Measurements from ENCODE around the gene NELL1.

Gene NELL1

DNA sequence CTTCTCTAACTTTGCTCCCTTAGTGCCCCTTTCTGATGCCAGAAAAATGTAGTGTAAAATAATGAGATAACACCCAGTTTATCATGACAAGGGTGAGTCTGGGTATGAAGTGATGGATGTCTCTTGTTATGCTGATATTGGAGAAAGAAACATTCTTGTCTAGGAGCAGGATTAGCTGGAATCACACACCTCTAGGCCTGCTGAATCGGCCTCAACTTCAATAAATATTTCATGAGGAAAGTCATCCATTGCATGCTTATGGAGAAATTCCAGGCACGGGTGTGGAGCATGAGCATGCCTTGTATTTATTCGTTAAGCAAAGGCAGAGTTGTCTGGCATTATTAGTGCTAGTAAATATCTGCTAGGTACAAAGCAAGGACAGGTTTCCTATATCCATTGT lies 113.4 kb downstream of the NELL1 start:
- Histone ChIP-seq H3K4me1 (ENCODE audit: control insufficient read depth, insufficient read depth, low read length) (no peaks in the 10 kb centered on the region), H3K27me3 (ENCODE audit: control insufficient read depth, insufficient read depth, low read length) (no peaks in the 10 kb centered on the region), H3K9ac (ENCODE audit: low read length) (no peak overlapping the region), H3K9me3 (ENCODE audit: control insufficient read depth, low read length) (no peaks in the 10 kb centered on the region), H3K36me3 (ENCODE audit: control insufficient read depth, insufficient read depth, low read length) (no peaks in the 10 kb centered on the region), H3K4me3 (ENCODE audit: low read length) (no peak overlapping the region)

DNA sequence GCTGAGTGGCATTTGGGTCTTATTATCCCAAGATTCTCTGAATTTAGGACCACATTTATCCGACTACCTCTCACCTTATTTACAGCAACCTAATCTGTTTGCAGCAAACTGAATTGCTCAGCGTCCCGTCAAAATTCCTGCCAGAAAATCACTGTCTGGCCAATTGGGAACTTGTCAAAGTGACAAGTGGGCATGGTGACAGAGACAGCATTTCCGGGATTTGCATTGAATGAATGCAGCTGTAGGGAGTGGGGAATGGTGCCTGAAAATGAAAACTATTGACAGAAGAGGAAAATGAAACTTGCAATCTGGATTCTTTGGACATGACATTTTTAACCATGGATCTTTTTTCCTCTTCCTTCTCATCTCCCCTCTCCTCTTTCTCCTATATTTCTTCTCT lies 113.8 kb downstream of the NELL1 start:
- Histone ChIP-seq H3K4me3 (ENCODE audit: low read length) (no peak overlapping the region), H3K36me3 (ENCODE audit: control insufficient read depth, insufficient read depth, low read length) (no peaks in the 10 kb centered on the region), H3K4me1 (ENCODE audit: control insufficient read depth, insufficient read depth, low read length) (no peaks in the 10 kb centered on the region), H3K9me3 (ENCODE audit: control insufficient read depth, low read length) (no peaks in the 10 kb centered on the region), H3K9ac (ENCODE audit: low read length) (no peak overlapping the region), H3K27me3 (ENCODE audit: control insufficient read depth, insufficient read depth, low read length) (no peaks in the 10 kb centered on the region)

DNA sequence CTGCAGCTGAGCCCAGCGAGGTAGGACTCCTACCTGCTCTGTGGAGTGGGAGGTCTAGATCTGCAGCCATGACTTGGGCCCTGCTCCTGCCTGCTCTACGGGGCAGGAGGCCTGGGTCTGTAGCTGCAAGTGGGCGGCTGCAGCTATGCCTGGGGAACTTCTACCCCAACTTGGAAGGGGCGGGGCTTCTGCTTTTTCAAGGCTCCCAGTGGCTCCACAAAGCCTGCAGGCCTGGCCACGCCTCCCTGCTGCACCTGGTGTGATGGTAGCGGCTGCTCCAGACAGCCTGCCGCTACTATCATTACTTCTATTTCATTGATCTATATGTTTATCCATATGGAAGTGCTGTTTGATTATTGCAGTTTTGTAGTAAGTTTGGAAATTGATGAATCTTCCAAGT lies 121.2 kb downstream of the NELL1 start:
- H3K4me1 ChIP-seq (ENCODE audit: control insufficient read depth, insufficient read depth, low read length), result no peaks in the 10 kb centered on the region
- H3K4me3 ChIP-seq (ENCODE audit: low read length), result no peak overlapping the region
- no peak overlapping the region for H3K9ac ChIP-seq (ENCODE audit: low read length)
- no peaks in the 10 kb centered on the region for H3K9me3 ChIP-seq (ENCODE audit: control insufficient read depth, low read length)
- no peaks in the 10 kb centered on the region for H3K36me3 ChIP-seq (ENCODE audit: control insufficient read depth, insufficient read depth, low read length)
- H3K27me3 ChIP-seq (ENCODE audit: control insufficient read depth, insufficient read depth, low read length), result no peaks in the 10 kb centered on the region

DNA sequence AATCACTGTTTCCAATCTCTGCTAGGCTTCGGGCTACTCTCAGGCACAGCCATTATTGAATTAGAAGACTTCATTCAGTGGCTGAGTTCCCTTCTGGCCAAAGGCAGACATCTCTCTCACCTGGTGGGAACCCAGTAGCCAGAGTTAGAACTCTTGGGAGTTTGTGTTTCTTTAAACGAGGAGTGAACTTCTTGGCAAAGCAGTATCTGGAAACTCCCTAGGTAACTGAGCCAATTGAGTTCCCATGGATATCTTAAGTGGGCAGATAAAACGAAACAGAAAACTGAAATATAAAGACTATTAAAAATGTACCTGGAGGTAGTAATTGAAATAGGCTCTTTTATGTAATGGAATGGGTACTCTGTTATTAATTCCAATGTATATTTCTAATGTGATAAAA lies 125.6 kb downstream of the NELL1 start:
- Histone ChIP-seq H3K9ac (ENCODE audit: low read length) (no peak overlapping the region), H3K9me3 (ENCODE audit: control insufficient read depth, low read length) (no peaks in the 10 kb centered on the region), H3K4me3 (ENCODE audit: low read length) (no peak overlapping the region), H3K27me3 (ENCODE audit: control insufficient read depth, insufficient read depth, low read length) (no peaks in the 10 kb centered on the region), H3K4me1 (ENCODE audit: control insufficient read depth, insufficient read depth, low read length) (no peaks in the 10 kb centered on the region), H3K36me3 (ENCODE audit: control insufficient read depth, insufficient read depth, low read length) (no peaks in the 10 kb centered on the region)

DNA sequence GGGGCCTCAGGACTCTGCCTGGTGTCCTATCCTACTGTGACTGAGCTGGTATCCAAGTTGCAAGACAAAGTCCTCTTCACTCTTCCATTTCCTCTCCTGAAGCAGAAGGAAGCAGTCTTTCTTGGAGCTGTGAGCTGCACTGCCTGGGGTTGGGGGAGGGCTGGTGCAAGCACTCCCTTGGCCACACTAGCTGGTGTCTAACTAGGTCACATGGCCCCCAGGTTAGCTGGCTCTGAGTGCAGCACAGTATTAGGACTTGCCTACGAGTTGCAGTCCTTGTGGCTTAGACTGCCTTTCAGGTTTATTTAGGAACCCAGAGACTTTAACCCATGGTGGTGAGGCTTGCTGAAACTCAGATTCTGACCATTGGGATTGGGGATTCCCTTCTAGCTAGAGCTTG lies 138.9 kb downstream of the NELL1 start:
- Histone ChIP-seq H3K9ac (ENCODE audit: low read length) (no peak overlapping the region), H3K36me3 (ENCODE audit: control insufficient read depth, insufficient read depth, low read length) (no peaks in the 10 kb centered on the region), H3K4me3 (ENCODE audit: low read length) (no peak overlapping the region), H3K9me3 (ENCODE audit: control insufficient read depth, low read length) (no peaks in the 10 kb centered on the region), H3K27me3 (ENCODE audit: control insufficient read depth, insufficient read depth, low read length) (no peaks in the 10 kb centered on the region), H3K4me1 (ENCODE audit: control insufficient read depth, insufficient read depth, low read length) (no peaks in the 10 kb centered on the region)

DNA sequence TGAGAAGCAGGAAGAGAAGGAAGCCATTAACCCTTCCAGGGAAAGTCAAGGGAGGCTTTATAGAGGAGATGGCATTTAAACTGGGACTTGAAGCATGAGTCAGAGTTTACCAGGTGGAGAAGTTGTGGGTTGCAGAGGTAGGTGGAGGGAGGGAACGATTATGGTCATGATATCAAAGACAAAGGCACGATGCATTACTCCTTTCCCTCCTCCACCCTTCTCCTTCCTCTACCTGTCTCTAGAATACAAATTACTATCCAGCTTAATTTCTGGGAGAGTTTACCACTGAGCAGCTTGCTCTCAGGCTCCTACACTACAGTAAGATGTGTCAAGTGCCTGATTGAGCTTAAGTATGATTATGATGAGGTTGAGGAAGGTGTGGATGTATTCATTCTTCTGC lies 151.7 kb downstream of the NELL1 start:
- H3K4me3 ChIP-seq (ENCODE audit: low read length), result no peak overlapping the region
- no peaks in the 10 kb centered on the region for H3K9me3 ChIP-seq (ENCODE audit: control insufficient read depth, low read length)
- no peaks in the 10 kb centered on the region for H3K4me1 ChIP-seq (ENCODE audit: control insufficient read depth, insufficient read depth, low read length)
- no peak overlapping the region for H3K9ac ChIP-seq (ENCODE audit: low read length)
- H3K27me3 ChIP-seq (ENCODE audit: control insufficient read depth, insufficient read depth, low read length), result no peaks in the 10 kb centered on the region
- H3K36me3 ChIP-seq (ENCODE audit: control insufficient read depth, insufficient read depth, low read length), result no peaks in the 10 kb centered on the region

DNA sequence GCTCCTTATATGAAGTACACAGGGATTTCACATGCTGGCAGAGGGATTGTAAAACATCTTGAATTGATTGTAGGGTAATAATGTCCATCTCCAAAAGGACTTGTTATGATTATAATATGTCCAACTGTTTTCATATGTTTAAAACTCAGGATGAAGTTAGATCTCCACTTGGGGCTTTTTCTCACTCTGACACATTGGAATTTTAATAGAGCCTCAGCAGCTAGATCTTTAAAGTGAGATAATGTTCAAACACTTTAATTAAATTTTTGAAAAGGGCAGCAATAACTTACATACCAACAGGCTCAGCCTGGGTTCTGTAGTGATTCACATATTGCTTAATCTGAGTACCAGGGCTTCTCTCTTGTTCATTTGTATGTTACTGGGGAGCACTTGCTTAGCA lies 152.1 kb downstream of the NELL1 start:
- no peaks in the 10 kb centered on the region for H3K27me3 ChIP-seq (ENCODE audit: control insufficient read depth, insufficient read depth, low read length)
- H3K4me1 ChIP-seq (ENCODE audit: control insufficient read depth, insufficient read depth, low read length), result no peaks in the 10 kb centered on the region
- no peak overlapping the region for H3K4me3 ChIP-seq (ENCODE audit: low read length)
- no peak overlapping the region for H3K9ac ChIP-seq (ENCODE audit: low read length)
- H3K9me3 ChIP-seq (ENCODE audit: control insufficient read depth, low read length), result no peaks in the 10 kb centered on the region
- no peaks in the 10 kb centered on the region for H3K36me3 ChIP-seq (ENCODE audit: control insufficient read depth, insufficient read depth, low read length)

DNA sequence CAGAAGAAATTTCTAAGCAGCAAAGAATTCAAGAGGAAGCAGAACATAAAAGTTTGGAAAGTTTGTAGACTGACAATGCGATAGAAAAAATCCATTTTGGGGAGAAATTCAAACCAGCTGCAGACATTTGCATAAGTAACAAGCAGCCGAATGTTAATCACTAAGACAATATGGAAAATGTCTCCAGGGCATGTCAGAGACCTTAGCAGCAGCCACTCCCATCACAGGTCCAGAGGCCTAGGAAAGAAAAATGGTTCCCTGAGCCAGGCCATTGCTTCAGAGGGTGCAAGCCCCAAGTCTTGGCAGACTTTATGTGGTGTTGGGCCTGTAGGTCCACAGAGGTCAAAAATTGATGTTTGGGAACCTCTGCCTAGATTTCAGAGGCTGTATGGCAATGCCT lies 155.4 kb downstream of the NELL1 start:
- no peaks in the 10 kb centered on the region for H3K27me3 ChIP-seq (ENCODE audit: control insufficient read depth, insufficient read depth, low read length)
- no peaks in the 10 kb centered on the region for H3K36me3 ChIP-seq (ENCODE audit: control insufficient read depth, insufficient read depth, low read length)
- H3K4me3 ChIP-seq (ENCODE audit: low read length), result no peak overlapping the region
- no peak overlapping the region for H3K9ac ChIP-seq (ENCODE audit: low read length)
- no peaks in the 10 kb centered on the region for H3K9me3 ChIP-seq (ENCODE audit: control insufficient read depth, low read length)
- no peaks in the 10 kb centered on the region for H3K4me1 ChIP-seq (ENCODE audit: control insufficient read depth, insufficient read depth, low read length)

DNA sequence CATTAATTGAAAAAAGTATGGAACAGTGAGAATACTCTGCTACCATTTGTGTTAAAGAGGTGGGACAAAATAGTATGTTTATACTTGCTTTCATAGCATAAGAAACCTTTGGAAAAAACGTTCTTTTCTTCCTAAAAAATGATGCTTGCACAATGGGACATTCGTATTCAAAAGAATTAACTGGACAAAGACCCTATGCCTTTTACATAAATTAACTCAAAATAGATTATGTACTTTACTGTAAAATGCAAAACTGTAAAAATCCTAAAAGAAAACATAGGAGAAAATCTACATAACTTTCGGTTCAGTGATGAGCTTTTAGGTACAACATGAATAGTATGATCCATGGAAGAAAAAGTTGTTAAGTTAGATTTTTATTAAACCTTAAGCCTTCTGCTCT lies 166.2 kb downstream of the NELL1 start:
- H3K27me3 ChIP-seq (ENCODE audit: control insufficient read depth, insufficient read depth, low read length), result no peaks in the 10 kb centered on the region
- H3K4me3 ChIP-seq (ENCODE audit: low read length), result no peak overlapping the region

DNA sequence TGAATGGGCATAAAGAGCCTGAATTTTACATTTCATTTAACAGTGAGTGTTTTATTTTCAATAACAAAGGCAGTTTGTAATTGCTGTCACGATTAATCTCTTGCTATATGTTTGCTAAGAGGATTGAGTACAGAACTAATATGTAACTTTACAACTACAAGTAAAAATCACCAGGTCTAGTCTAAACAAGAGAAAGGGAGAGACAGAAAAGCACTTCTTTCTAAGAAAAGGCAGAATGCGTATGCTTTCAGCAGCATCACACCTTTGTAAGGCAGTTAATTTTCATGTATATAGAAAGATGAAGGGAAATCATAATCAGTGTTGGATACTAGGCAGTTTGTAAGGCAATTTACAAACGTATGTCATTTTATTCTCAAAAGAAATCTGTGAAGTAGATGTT lies 169.8 kb downstream of the NELL1 start:
- no peaks in the 10 kb centered on the region for H3K36me3 ChIP-seq (ENCODE audit: control insufficient read depth, insufficient read depth, low read length)
- no peaks in the 10 kb centered on the region for H3K9me3 ChIP-seq (ENCODE audit: control insufficient read depth, low read length)
- no peaks in the 10 kb centered on the region for H3K27me3 ChIP-seq (ENCODE audit: control insufficient read depth, insufficient read depth, low read length)

More for the DNA sequence above, 166.2 kb downstream of the NELL1 start:
- no peaks in the 10 kb centered on the region for H3K9me3 ChIP-seq (ENCODE audit: control insufficient read depth, low read length)
- no peaks in the 10 kb centered on the region for H3K4me1 ChIP-seq (ENCODE audit: control insufficient read depth, insufficient read depth, low read length)
- H3K36me3 ChIP-seq (ENCODE audit: control insufficient read depth, insufficient read depth, low read length), result no peaks in the 10 kb centered on the region
- no peak overlapping the region for H3K9ac ChIP-seq (ENCODE audit: low read length)

DNA sequence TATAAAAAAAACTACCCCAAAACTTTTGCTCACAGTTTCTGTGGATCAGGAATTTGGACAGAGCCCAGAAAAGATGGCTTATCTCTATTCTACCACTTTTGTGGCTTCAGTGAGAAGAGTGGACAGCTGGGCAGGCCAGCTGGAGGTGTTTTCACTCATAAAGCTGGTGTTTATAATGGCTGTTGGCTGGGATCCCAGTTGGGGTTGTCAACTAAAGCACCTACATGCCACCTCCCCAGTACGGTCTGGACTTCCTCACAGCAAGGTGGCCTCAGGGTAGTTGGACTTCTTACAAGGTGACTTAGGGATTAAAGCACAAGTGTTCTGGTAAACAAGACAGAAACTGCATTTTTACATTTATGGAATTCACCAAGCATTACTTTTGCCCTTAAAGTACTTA lies 171.0 kb downstream of the NELL1 start:
- no peaks in the 10 kb centered on the region for H3K36me3 ChIP-seq (ENCODE audit: control insufficient read depth, insufficient read depth, low read length)
- no peaks in the 10 kb centered on the region for H3K9me3 ChIP-seq (ENCODE audit: control insufficient read depth, low read length)
- no peak overlapping the region for H3K9ac ChIP-seq (ENCODE audit: low read length)
- no peak overlapping the region for H3K4me3 ChIP-seq (ENCODE audit: low read length)
- no peaks in the 10 kb centered on the region for H3K27me3 ChIP-seq (ENCODE audit: control insufficient read depth, insufficient read depth, low read length)
- H3K4me1 ChIP-seq (ENCODE audit: control insufficient read depth, insufficient read depth, low read length), result no peaks in the 10 kb centered on the region

More for the DNA sequence above, 169.8 kb downstream of the NELL1 start:
- no peak overlapping the region for H3K4me3 ChIP-seq (ENCODE audit: low read length)
- H3K4me1 ChIP-seq (ENCODE audit: control insufficient read depth, insufficient read depth, low read length), result no peaks in the 10 kb centered on the region
- no peak overlapping the region for H3K9ac ChIP-seq (ENCODE audit: low read length)

DNA sequence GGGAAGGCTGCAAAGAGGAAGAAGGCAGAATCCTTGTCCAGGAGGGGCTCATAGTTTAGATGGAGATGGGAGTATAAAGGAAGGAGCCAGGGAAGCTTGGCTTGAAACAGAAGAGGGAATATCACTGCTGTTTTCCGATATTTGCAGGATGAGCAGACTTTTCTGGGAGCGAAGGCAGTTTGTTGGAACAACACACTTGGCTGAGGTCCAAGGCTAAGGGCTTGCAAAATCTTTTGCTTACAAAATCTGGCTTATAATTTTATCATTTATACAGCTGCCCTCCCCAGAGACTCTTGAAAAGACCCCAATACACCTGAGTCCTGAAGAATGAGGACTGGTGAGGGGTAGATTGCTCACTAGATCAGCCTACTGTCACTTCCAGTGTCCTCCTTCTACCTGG lies 174.8 kb downstream of the NELL1 start:
- Histone ChIP-seq H3K9ac (ENCODE audit: low read length) (no peak overlapping the region), H3K27me3 (ENCODE audit: control insufficient read depth, insufficient read depth, low read length) (no peaks in the 10 kb centered on the region), H3K4me1 (ENCODE audit: control insufficient read depth, insufficient read depth, low read length) (no peaks in the 10 kb centered on the region), H3K36me3 (ENCODE audit: control insufficient read depth, insufficient read depth, low read length) (no peaks in the 10 kb centered on the region), H3K4me3 (ENCODE audit: low read length) (no peak overlapping the region), H3K9me3 (ENCODE audit: control insufficient read depth, low read length) (no peaks in the 10 kb centered on the region)

DNA sequence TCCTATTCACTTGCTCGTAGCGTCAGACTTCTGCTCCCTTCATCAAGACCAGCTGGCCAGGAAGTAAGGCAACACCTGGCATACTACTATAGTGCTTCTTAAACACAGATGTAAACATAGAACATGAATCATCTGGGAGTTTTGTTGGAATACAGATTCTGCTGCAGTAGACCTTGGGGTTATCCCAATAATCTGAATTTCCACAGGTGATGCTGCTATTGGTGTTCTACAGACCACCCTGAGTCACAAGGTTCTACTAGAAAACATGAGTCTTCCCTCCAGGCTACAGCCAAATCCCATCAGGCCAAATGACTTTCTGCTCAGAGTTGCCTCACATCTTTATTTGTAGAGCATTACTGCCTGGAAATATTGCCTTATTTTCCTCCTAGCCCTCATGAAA lies 175.2 kb downstream of the NELL1 start:
- Histone ChIP-seq H3K27me3 (ENCODE audit: control insufficient read depth, insufficient read depth, low read length) (no peaks in the 10 kb centered on the region), H3K9me3 (ENCODE audit: control insufficient read depth, low read length) (no peaks in the 10 kb centered on the region), H3K9ac (ENCODE audit: low read length) (no peak overlapping the region), H3K36me3 (ENCODE audit: control insufficient read depth, insufficient read depth, low read length) (no peaks in the 10 kb centered on the region), H3K4me1 (ENCODE audit: control insufficient read depth, insufficient read depth, low read length) (no peaks in the 10 kb centered on the region), H3K4me3 (ENCODE audit: low read length) (no peak overlapping the region)
